OCI-LY7 (cell line): ENCODE data around the gene XRCC6.
"Not testable (repeated sequence)": the region's sequence is repeated elsewhere in the genome, so short reads cannot be mapped to it uniquely, and the experiment has no call there.

Experiments used
- CTCF ChIP-seq: fragments of 200-600 bp; sonication (generic); conservative IDR thresholded peaks from 2 replicates; pipeline ENCODE4 v1.5.1; 2014; ENCODE audit warnings: mild to moderate bottlenecking, antibody characterized with exemption, low read length, moderate library complexity, mixed read lengths
- EZH2phosphoT487 ChIP-seq: fragments of 200-600 bp; sonication (generic); IDR thresholded peaks from 2 replicates; pipeline ENCODE4 v1.6.1; 2018; ENCODE audit warnings: low read depth, borderline replicate concordance, mild to moderate bottlenecking, mixed run types, antibody characterized with exemption, low read length, moderate library complexity, mixed read lengths

- TF ChIP-seq CTCF, EZH2phosphoT487: not testable (repeated sequence)
Measured at GRCh38 chr22:41572305-41572704, 48.8 kb upstream of the XRCC6 start.
